ENCODE results near the gene CSNK1D. TPM values are rescaled to one million over a fixed set of nuclear protein-coding genes. Genes with fewer than 3 reads are reported as not detected.
A peak's percentile ranks its signal among the peaks of the same experiment; 100 is the strongest.

The CSNK1D gene
- total RNA-seq, 1 experiment from 2014 or later: 137 TPM

GRCh38 chr17:82231562-82232321 is 41.8 kb downstream of the CSNK1D start:
- no peak overlapping the region for H3K23ac ChIP-seq (ENCODE audit: insufficient read length, low read depth, low read length)
- no peaks in the 10 kb centered on the region for H3K79me1 ChIP-seq (ENCODE audit: insufficient read depth, low read depth, low read length, poor library complexity, severe bottlenecking)
- H3K4me3 Mint-ChIP-seq: peak overlapping the region; percentile 26 to 40
- H3K9me3 Mint-ChIP-seq: no peaks in the 10 kb centered on the region
- H4K20me1 ChIP-seq (ENCODE audit: control insufficient read depth, insufficient read depth, insufficient read length): no peaks in the 10 kb centered on the region
- H3K18ac ChIP-seq (ENCODE audit: insufficient read length, low read depth, low read length): no peak overlapping the region
- H4K91ac ChIP-seq (ENCODE audit: insufficient read length, low read depth, low read length): no peak overlapping the region
- no peak overlapping the region for H2BK20ac ChIP-seq (ENCODE audit: low read depth, low read length, poor library complexity, severe bottlenecking)
- no peak overlapping the region for H2BK120ac ChIP-seq (ENCODE audit: low read depth, low read length, poor library complexity, severe bottlenecking)
- no peak overlapping the region for H4K5ac ChIP-seq (ENCODE audit: insufficient read length, low read depth, low read length)
- TF ChIP-seq CTCF (conservative IDR thresholded peaks at IDR 0.05): no peak
- H3K56ac ChIP-seq (ENCODE audit: insufficient read length, low read depth, low read length): no peak overlapping the region
- H4K8ac ChIP-seq (replicated peaks; ENCODE audit: insufficient read length, low read depth, low read length): no peak overlapping the region
- no peaks in the 10 kb centered on the region for H3K36me3 Mint-ChIP-seq (ENCODE audit: insufficient read depth in 1 of 3, low read depth in 3 of 3)
- no peak overlapping the region for H2AK5ac ChIP-seq (ENCODE audit: insufficient read length, low read length)
- peaks cover 11% of the 10 kb centered on the region for H3K23me2 ChIP-seq (ENCODE audit: insufficient read length, low read depth, low read length, poor library complexity, severe bottlenecking)
- no peak overlapping the region for H2BK15ac ChIP-seq (ENCODE audit: low read depth, low read length)
- H2BK5ac ChIP-seq (ENCODE audit: insufficient read length, low read length): no peak overlapping the region
- H3K9me3 ChIP-seq (ENCODE audit: control insufficient read depth, low read depth, low read length): no peaks in the 10 kb centered on the region
- H3K27ac ChIP-seq (ENCODE audit: insufficient read length, low read depth, low read length): no peak overlapping the region
- peaks cover 22% of the 10 kb centered on the region; the same call in 1 of the 2 replicates for H3K27me3 ChIP-seq (ENCODE audit: insufficient read depth, low read length)
- H3K4me2 ChIP-seq (ENCODE audit: insufficient read depth, insufficient read length, low read length): peak overlapping the region; percentile 5
- no peak overlapping the region for H3K9ac ChIP-seq (ENCODE audit: extremely low read depth, insufficient read length, low read length)
- H2BK12ac ChIP-seq (ENCODE audit: insufficient read length, low read depth, low read length): no peak overlapping the region
- H3T11ph ChIP-seq (ENCODE audit: low read length): no peak overlapping the region
- H3K27ac Mint-ChIP-seq: no peak overlapping the region
- peaks cover 4 to 17% of the 10 kb centered on the region in 2 experiments for H3K4me1 Mint-ChIP-seq
- no peak overlapping the region for H3K4ac ChIP-seq (ENCODE audit: low read depth, low read length)
- peaks cover 38% of the 10 kb centered on the region for H3K27me3 Mint-ChIP-seq (ENCODE audit: low read depth)
- no peaks in the 10 kb centered on the region for H3K4me1 ChIP-seq (ENCODE audit: insufficient read depth, low read length)
- no peak overlapping the region for H3K14ac ChIP-seq (ENCODE audit: insufficient read depth, low read length)
- no CpG with 5 or more reads among the region's 42 CpGs for WGBS (ENCODE audit: extremely low coverage, insufficient read length, low lambda C conversion rate)
- DNase-seq: peak; percentile 90
- no peaks in the 10 kb centered on the region for H3K79me2 ChIP-seq (ENCODE audit: insufficient read depth, low read length)
- no peak overlapping the region for H2AFZ ChIP-seq (ENCODE audit: low read length)

All from H9 (cell line).